Gastroesophageal sphincter (tissue), 4 donors: ENCODE results near the gene HK2. TPM values are rescaled to one million over a fixed set of nuclear protein-coding genes. Genes with fewer than 3 reads are reported as not detected.

Source experiments
- ATAC-seq: fragments of 150-250 bp; one replicate; pipeline ENCODE4 v1.9.1; 2016; ENCODE audit warnings: mild to moderate bottlenecking, moderate library complexity
- H3K27ac ChIP-seq, 4 donors: fragments of 200-600 bp; sonication (generic) in 3 of 4; 1 replicate in 3 of 4; 2 replicates in 1 of 4; pipeline ENCODE4 v1.5.1; 2016 to 2019
- H3K27me3 ChIP-seq: fragments of 200-600 bp; sonication (generic); one replicate; pipeline ENCODE4 v1.5.1; 2019
- H3K36me3 ChIP-seq, 2 donors: fragments of 200-600 bp; sonication (generic); one replicate each; pipeline ENCODE4 v1.5.1; 2019; ENCODE audit warnings: control low read depth in 1 of 2
- H3K4me1 ChIP-seq, 3 donors: fragments of 200-600 bp; sonication (generic); 1 replicate in 2 of 3; 2 replicates in 1 of 3; pipeline ENCODE4 v1.5.1; 2016 to 2019; ENCODE audit warnings: control low read depth in 2 of 3
- H3K4me3 ChIP-seq, 2 donors: fragments of 200-600 bp; sonication (generic); one replicate each; pipeline ENCODE4 v1.5.1; 2019; ENCODE audit warnings: mild to moderate bottlenecking in 1 of 2, moderate library complexity in 1 of 2
- H3K9me3 ChIP-seq, 3 donors: fragments of 200-600 bp; sonication (generic); one replicate each; pipeline ENCODE4 v1.5.1; 2017 to 2019; ENCODE audit warnings: control low read depth in 2 of 3
- EP300 ChIP-seq: sonication (generic); formaldehyde crosslinking; IDR thresholded peaks from one replicate; pipeline ENCODE4 v1.6.1; 2017; ENCODE audit warnings: antibody characterized with exemption, mild to moderate bottlenecking
- POLR2A ChIP-seq, 2 donors: fragments of 450-650 bp; IDR thresholded peaks; one replicate each; pipeline ENCODE4 v1.6.1; 2017; ENCODE audit warnings: antibody characterized with exemption in 2 of 2, mild to moderate bottlenecking in 2 of 2, moderate library complexity in 1 of 2
- POLR2AphosphoS5 ChIP-seq: sonication (generic); formaldehyde crosslinking; IDR thresholded peaks from one replicate; pipeline ENCODE4 v1.6.1; 2017; ENCODE audit warnings: antibody characterized with exemption
- WGBS, 2 donors: methylation state at CpG; one replicate each; pipeline ENCODE4 v1.1.5; 2018; ENCODE audit warnings: low coverage in 1 of 2; 5-methylcytosine and 5-hydroxymethylcytosine counted together
- total RNA-seq, 4 donors: library from RNA; depleted of rRNA; stranded (reverse); fragments of >200 nt; gene quantifications; one replicate each; pipeline ENCODE4 v1.1.0, GENCODE V29; 2016
- TF ChIP-seq, protein P1 (sequence below), 4 experiments: fragments of 200-600 bp in 2 of 4; fragments of 450-650 bp in 2 of 4; sonication (generic) in 1 of 4; IDR thresholded peaks; one replicate each; pipeline ENCODE4 v1.5.1; 2017 to 2019; ENCODE audit warnings: antibody characterized with exemption in 4 of 4, mild to moderate bottlenecking in 2 of 4, moderate library complexity in 2 of 4

The HK2 gene
- total RNA-seq, 4 donors from 2014 or later: 0.82 to 6.1 (median 2.1) TPM

- Histone ChIP-seq H3K27me3 (no peaks in the 10 kb centered on the region), H3K9me3 (no peaks in the 10 kb centered on the region), H3K27ac (peak overlapping the region in 3 of 4 donors; percentile 3 to 67 (median 59)), H3K36me3 (no peaks in the 10 kb centered on the region), H3K4me3 (no peak overlapping the region), H3K4me1 (peaks cover 0 to 42% (median 16%) of the 10 kb centered on the region in 3 donors)
- TF ChIP-seq POLR2A (IDR thresholded peaks at IDR 0.05): no peak
- TF ChIP-seq POLR2AphosphoS5: peak; percentile 24
- peak; percentile 50 for ATAC-seq
These were observed 10.0 kb downstream of the HK2 start for GRCh38 chr2:74843899-74844298.

GRCh38 chr2:74844752-74845151 is 10.8 kb downstream of the HK2 start:
- H3K27ac ChIP-seq: peak overlapping the region in 3 of 4 donors; percentile 56 to 67 (median 59)
- peaks cover 0 to 45% (median 16%) of the 10 kb centered on the region in 3 donors for H3K4me1 ChIP-seq
- 100% methylated on average over 1 of the region's 4 CpGs; no CpG with 5 or more reads in 1 of the 2 donors for WGBS, 2 donors
- no peaks in the 10 kb centered on the region for H3K9me3 ChIP-seq
- H3K36me3 ChIP-seq: no peaks in the 10 kb centered on the region
- no peak overlapping the region for H3K4me3 ChIP-seq
- TF ChIP-seq, protein P1, sequence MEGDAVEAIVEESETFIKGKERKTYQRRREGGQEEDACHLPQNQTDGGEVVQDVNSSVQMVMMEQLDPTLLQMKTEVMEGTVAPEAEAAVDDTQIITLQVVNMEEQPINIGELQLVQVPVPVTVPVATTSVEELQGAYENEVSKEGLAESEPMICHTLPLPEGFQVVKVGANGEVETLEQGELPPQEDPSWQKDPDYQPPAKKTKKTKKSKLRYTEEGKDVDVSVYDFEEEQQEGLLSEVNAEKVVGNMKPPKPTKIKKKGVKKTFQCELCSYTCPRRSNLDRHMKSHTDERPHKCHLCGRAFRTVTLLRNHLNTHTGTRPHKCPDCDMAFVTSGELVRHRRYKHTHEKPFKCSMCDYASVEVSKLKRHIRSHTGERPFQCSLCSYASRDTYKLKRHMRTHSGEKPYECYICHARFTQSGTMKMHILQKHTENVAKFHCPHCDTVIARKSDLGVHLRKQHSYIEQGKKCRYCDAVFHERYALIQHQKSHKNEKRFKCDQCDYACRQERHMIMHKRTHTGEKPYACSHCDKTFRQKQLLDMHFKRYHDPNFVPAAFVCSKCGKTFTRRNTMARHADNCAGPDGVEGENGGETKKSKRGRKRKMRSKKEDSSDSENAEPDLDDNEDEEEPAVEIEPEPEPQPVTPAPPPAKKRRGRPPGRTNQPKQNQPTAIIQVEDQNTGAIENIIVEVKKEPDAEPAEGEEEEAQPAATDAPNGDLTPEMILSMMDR (IDR thresholded peaks at IDR 0.05): no peak
- no peak for TF ChIP-seq POLR2A (IDR thresholded peaks at IDR 0.05)
- TF ChIP-seq EP300: no peak
- TF ChIP-seq POLR2AphosphoS5: no peak
- ATAC-seq: no peak
- H3K27me3 ChIP-seq: no peaks in the 10 kb centered on the region

DNA sequence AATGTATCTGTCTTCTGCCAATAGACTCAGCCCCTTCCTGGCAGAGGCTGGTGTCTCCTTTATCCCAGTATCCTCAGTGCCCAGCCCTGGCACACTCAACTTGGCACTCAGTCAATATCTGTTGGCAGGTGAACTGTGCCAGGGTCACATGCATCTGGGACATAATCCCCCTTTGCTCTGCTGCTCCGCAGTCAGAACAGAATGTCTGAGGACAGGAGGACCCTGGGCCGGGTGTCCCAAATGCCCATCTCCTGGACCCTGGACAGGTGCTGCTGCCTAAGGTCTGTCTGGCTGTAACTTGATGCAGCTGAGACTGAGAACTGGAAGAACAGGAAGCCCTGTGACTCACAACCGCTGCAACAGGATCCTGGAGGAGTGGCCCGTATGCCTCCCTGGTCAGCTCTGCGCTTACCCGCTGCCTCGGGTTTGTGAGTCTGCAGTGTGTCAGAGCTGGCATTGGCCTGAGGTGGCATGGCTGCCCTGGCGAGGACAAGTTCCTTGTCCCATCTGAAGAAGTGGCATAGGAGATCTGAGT is 11.4 kb downstream of the HK2 start:
- peak; percentile 39 for TF ChIP-seq POLR2AphosphoS5
- TF ChIP-seq POLR2A (IDR thresholded peaks at IDR 0.05): no peak
- no peak for TF ChIP-seq EP300
- TF ChIP-seq, protein P1 (IDR thresholded peaks at IDR 0.05): no peak
- Histone ChIP-seq H3K4me1 (peaks cover 0 to 47% (median 16%) of the 10 kb centered on the region in 3 donors), H3K36me3 (no peaks in the 10 kb centered on the region), H3K4me3 (no peak overlapping the region), H3K27ac (peak overlapping the region in 3 of 4 donors; percentile 56 to 67 (median 59)), H3K27me3 (no peaks in the 10 kb centered on the region), H3K9me3 (no peaks in the 10 kb centered on the region)
- peak; percentile 83 for ATAC-seq
- WGBS, 2 donors: 43 to 60% methylated on average over 1 of the region's 8 CpGs

GRCh38 chr2:74845991-74846390 is 12.1 kb downstream of the HK2 start:
- H3K27ac ChIP-seq: peak overlapping the region in 3 of 4 donors; percentile 56 to 67 (median 59)
- 51 to 78% methylated on average over 2 of the region's 2 CpGs for WGBS, 2 donors
- no peaks in the 10 kb centered on the region for H3K9me3 ChIP-seq
- H3K4me1 ChIP-seq: peaks cover 0 to 54% (median 16%) of the 10 kb centered on the region in 3 donors
- H3K4me3 ChIP-seq: no peak overlapping the region
- no peaks in the 10 kb centered on the region for H3K27me3 ChIP-seq
- H3K36me3 ChIP-seq: no peaks in the 10 kb centered on the region
- TF ChIP-seq POLR2A (IDR thresholded peaks at IDR 0.05) (no peak), EP300 (no peak)
- TF ChIP-seq, protein P1 (IDR thresholded peaks at IDR 0.05): no peak
- ATAC-seq: no peak

DNA sequence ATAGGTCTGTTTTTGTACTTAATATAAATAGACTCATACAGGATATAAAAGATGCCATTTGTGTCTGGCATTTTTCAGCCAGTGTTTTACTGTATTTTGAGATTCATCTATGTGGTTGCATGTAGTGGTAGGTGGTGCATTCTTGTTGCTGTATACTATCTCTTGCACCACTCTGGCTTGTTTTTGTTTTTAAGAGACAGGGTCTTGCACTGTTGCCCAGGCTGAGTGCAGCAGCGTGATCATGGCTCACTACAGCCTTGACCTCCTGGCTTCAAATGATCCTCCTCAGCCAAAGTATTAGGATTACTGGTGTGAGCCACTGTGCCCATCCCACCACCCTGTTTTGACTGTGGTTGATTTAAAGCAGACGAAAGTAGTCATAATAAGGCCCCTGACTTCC is 12.6 kb downstream of the HK2 start:
- Histone ChIP-seq H3K27ac (no peak overlapping the region), H3K36me3 (no peaks in the 10 kb centered on the region), H3K9me3 (no peaks in the 10 kb centered on the region), H3K4me1 (peaks cover 0 to 54% (median 16%) of the 10 kb centered on the region in 3 donors), H3K27me3 (no peaks in the 10 kb centered on the region), H3K4me3 (no peak overlapping the region)
- TF ChIP-seq POLR2AphosphoS5: no peak
- TF ChIP-seq, protein P1 (IDR thresholded peaks at IDR 0.05): no peak
- no peak for TF ChIP-seq POLR2A (IDR thresholded peaks at IDR 0.05)
- no peak for TF ChIP-seq EP300
- 80% methylated on average over 1 of the region's 2 CpGs; no CpG with 5 or more reads in 1 of the 2 donors for WGBS, 2 donors
- ATAC-seq: no peak
